Measurements from ENCODE around the gene CTNNBL1. TPM values are rescaled to one million over a fixed set of nuclear protein-coding genes. Genes with fewer than 3 reads are reported as not detected.
A peak's percentile ranks its signal among the peaks of the same experiment; 100 is the strongest.
"Not testable (repeated sequence)": the region's sequence is repeated elsewhere in the genome, so short reads cannot be mapped to it uniquely, and the experiment has no call there.

CTNNBL1 gene
- total RNA-seq, 1 donor from 2014 or later = 23.4 TPM

DNA sequence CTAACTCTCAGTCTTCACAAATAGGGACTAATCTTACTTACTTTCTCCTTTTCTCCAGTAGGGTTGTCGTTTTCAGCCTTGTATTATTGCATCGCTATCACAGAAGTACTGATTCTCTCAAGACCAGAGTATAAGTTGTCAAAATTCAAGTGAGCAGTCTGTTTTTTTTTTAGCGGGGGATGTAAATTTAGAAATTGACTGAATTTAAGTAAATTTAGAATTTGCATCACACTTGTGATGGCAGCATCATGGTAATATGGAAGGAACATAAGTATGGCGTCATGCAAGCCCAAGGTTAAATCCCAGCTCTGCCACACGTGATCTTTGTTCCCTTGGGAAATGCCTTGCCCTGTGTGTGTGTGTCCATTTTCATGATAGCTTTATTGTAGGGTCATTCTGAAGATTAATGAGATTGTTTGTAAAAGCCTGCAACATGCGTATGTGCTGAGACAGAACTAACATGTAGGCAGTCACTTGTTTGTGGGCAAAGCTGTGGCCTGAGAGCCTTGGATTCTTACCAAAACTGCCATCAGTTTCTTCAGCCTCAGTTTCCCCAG, 156.3 kb downstream of the CTNNBL1 start:
- DNase-seq (ENCODE audit: low read depth in 2 of 2) = no peak

DNA sequence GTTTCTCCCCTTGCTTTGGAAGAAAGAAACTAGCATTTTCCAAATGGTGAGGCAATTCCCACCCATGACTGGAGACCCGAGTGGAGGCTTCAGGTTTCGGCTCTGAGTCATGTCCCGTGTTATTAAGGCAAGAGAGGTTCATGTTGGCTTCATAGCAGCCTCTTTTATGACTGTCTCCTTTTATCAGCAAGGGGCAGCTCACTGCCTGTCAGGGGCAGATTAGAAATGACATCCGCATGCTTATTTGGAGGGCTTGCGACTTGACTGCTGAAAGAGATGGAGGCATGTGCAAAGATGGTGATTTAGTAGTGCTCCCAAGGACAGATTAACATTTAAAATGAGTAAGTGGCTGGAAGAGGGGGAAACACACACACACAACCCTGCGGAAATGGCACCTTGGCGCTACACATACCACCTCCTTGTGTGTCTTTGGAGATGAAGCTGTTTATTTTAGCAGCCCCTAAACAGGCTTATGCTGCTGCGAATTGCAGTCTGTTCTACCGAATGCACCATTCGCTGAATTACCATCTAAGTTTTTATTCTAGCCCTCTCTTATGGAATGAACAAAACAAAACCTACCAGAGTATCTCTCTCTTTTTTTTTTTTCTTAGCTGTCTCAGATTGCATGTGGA, 157.0 kb downstream of the CTNNBL1 start:
- no peak for DNase-seq (ENCODE audit: low read depth in 2 of 2)

DNA sequence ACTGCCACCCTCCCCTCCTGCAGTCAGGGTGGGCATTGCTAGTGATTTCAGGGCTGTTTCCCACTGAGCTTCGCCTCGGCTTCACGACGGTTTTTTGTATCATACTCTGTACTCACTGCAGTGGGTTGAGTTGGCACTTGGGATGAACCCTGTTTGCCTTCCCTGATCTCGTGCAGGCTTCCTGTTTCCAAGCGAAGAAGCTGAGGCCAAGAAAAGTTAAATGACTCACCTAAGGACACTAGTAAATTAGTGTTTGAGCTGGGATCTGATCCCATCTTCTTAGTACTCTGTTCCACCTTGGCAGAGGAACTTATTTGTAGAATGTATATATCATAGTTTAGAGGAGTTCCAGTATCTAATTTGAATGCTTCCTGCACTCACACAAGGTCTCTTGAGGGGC, 158.8 kb downstream of the CTNNBL1 start:
- DNase-seq (ENCODE audit: low read depth in 2 of 2) = peak in 1 of 2 donors; percentile 7

DNA sequence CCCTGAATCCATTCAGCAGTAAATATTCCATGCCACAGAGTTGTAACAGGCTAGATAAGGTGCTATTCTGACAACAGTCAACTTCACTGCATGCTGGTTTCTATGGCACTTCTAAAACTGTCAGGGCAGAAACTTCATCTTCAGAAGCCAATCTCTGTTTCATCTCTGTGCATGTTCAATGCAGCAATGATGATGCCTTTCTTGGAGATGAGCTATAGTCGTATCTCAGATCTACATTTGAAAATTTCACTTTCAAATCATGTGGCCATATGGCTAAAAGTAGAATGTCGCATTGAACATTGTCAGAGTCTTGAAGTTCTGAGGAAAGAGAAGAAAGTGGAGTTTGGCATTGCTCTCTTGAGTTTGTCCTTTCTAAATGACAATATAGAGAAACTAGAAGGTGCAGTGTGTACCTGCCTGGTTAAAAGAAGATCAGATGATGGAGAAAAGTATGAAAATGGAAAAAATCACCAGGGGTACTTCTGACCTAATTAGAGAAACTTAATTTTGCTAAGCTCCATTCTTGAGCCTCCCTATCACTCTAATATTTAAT, 160.1 kb downstream of the CTNNBL1 start:
- DNase-seq (ENCODE audit: low read depth in 2 of 2) = no peak

DNA sequence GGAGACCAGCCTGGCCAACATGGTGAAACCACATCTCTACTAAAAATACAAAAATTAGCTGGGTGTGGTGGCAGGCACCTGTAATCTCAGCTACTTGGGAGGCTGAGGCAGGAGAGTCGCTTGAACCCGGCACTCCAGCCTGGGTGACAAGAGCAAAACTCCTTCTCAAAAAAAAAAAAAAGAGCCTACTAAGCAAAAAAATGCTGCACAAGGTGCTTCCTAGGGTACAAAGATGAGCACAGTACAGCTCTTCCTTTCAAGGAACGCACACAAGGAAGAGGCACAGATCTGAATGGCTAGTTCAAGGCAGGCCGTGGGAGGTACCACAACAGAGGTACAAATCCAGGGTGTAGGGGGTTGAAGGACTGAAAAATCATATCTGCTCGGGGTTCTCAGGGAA, 162.2 kb downstream of the CTNNBL1 start:
- DNase-seq (ENCODE audit: low read depth in 2 of 2) = not testable (repeated sequence)

DNA sequence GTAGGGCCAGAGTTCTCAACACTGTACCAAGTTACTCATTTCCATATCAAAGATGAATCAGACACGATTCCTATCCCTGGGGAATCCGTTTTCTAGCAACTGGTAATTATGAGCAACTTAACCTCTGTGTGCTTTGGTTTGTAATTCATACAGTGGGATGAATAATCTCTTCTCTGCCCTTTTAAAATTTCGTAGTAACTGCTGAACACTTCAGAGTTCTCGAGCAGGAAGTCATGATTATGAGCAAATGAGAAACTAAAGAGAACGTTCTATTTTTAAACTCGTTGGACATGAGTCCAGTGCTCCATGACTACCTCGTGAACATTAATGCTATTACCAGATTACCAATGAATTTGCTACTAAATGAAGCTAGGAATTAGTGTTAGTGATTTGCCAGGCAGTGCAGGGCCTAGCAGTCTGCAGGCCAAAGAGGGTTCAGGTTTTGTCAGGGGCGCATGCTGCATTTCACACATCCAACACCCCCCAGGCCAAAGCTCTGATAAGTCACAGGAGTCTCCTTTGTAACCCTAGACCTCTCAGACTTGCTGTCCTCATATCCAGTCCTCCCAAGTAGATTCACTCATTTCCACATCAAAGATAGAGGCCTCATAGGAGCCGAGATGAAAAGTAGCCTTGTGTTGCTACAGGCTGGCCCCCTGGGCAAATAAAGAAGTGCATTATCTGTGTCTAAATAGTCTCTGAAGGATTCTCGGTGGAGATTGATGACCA, 163.3 kb downstream of the CTNNBL1 start:
- peak in 1 of 2 donors; percentile 39 for DNase-seq (ENCODE audit: low read depth in 2 of 2)

DNA sequence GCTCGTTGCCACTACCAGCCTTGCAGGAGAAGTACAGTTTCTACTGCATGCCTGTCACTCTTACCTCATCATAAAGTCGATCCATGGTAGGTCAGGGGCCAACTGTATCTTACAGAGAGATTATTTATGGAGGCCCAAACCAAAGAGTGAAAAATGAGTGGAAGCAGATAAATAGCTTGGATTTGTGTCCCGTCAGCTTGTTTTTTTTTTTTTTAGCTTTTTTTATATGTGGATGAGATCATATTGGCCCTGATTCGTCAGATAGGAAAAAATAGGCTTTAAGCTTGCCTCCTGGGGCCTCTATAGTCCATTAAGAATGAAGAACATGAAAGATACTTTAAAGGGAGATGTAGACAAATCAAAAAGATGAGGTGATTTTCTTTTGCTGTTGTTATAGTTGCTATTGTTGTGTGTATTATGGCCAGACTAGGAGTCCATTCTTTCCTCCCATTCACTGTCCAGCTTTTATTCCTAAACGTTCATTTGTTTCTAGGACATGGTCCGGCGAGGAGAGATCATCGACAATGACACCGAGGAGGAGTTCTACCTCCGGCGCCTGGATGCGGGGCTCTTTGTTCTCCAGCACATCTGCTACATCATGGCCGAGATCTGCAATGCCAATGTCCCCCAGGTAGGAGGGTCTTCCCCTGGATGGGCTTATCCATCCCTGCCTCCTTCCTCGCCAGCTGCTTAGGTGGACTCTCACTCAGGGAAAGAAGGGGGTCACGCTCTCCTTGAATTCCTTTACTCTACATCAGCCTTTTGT, 165.8 kb downstream of the CTNNBL1 start:
- DNase-seq (ENCODE audit: low read depth in 2 of 2) = no peak

DNA sequence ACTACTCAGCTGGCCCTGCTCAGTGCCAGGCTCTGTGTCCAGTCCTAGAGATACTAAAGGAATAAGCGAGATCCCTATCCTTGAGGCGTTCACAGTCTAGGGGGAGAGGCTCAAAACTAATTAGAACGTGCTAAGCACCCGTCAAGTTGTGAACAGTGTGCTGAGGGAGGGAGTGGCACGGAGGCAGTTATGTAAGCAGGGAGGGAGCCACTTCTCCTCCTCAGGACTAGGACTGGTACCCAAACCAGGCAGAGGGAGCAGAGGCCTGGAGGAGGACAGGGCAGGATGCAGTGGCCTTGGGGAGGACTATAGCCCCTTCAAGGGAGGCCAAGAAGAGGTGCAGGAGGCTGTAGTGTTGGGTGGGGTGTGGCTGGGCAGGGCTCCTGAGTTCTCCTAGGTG, 169.5 kb downstream of the CTNNBL1 start:
- no peak for DNase-seq (ENCODE audit: low read depth in 2 of 2)

DNA sequence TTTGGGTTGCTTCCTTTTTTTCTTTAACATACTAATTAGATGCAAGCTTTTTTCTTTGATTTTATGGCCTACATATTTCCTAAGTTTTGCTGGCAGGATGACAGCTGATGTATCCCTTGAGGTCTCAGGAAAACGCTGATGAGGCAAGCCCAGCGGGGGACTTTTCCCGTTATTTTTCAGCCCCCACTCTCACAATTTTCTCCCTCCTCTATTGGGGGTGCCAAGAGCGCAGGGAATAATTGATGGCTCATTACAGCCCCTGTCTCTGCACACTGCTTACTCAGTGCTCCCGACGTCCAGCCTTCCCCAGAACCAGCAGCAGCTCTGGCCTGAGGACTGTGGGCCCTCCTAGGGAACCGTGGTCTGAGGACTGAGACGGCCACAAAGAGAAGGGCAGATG, 170.5 kb downstream of the CTNNBL1 start:
- DNase-seq (ENCODE audit: low read depth in 2 of 2) = no peak

DNA sequence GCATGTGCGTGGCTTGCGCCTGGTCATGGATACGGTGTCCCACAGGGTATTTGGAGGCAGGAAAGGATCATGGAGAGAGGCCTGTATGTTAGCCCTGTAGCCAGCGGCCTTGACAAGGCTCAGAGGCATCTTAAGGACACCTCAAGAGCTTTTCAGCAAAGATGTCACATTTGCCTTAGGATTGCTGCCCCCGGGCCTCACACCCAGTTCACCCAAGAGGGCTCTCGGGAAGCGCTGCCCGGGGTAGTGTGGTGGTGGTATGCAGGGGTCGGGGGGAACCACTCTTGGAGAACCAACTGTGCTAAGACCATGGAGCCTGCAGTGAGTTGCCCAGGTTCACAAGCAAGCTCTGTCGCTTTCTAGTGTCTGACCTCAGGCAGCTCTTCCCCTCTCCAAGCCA, 172.2 kb downstream of the CTNNBL1 start:
- DNase-seq (ENCODE audit: low read depth in 2 of 2) = no peak

DNA sequence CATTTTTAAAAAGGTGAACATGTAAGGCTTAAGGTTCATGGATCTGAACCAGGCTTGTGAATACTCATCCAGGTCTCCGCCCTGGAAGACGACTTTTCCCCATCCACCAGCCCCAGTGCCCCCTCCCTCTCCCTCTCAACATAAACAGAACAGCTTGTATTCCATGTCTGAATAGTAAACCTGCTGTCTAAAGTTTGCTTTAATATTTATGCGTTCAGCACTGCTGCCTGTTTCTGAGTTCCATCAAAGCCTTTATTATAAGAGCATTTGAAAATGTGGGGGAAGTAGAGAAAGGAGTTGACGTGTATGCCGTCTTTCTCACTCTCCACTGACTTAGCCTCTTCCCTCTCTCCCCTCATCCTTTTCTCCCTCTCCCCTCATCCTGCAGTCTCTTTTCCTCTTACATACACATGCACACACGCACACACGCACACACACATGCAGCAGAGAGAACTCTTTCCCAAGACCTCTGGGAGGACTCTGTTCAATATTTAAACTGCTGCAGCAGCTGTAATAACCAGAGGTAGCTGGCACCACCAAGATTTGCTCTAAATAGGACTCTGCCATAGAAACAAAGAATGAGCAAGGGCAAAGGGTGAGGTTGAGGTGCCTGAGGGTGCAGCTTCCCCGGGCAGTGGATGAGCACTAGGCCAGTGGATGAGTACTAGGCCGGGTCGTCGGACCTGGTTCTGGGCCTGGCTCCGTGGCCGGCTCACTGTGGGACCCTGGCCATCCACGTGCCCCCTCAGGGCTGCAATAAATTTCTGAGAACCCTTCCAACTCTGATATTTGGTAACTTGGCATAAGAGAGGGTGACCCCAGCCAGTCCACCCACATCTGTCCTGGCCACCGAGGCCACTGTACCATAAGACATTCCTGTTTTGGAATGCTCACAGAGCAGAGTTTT, 173.7 kb downstream of the CTNNBL1 start:
- no peak for DNase-seq (ENCODE audit: low read depth in 2 of 2)

DNA sequence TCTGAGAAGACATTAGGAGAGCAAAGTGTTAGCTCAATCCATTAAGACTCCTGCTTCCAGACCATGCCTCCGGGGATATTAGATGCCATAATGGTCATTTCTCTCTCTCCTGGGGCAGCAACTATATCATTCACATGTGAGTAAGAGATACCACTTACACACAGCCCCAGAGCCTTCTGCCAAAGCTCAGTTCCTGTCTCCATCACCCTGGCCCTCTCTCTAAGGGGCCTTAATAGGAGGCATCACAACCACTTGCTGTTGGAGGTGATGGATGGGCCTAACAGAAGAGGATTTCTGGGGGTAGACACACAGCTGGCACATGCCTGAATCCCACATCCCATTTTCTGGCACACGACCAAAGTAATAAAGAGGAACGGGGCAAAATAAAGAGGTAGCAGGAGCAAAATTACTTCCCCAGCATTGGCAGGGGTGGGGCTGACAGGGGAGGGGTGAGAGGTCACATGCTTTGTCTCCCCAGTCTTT, 175.1 kb downstream of the CTNNBL1 start:
- DNase-seq (ENCODE audit: low read depth in 2 of 2) = no peak

DNA sequence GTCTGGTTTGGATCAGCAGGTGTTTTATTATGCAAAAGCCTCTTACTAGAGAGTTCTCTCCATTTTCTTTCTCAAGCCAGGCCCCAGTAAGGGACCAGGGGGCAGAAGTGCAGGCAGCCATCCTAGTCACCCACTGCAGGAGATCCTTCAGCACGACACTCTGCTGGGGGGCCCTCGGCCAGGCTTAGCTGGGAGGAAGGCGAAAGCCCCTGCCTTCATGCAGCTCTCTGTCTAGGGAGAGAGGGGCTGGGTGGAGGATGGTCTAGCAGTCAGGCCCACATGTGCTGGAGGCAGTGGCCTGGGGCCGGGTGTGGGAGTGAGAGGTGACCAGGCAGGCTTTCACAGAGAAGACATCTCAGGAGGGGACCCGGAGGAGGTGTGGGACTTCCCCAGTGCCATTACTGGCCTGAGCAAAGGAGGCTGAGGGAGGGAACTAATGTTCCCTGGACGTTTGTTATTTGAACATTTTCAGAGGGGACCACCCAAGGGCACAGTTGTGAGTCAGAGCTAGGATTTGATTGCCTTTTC, 175.6 kb downstream of the CTNNBL1 start:
- DNase-seq (ENCODE audit: low read depth in 2 of 2) = no peak

DNA sequence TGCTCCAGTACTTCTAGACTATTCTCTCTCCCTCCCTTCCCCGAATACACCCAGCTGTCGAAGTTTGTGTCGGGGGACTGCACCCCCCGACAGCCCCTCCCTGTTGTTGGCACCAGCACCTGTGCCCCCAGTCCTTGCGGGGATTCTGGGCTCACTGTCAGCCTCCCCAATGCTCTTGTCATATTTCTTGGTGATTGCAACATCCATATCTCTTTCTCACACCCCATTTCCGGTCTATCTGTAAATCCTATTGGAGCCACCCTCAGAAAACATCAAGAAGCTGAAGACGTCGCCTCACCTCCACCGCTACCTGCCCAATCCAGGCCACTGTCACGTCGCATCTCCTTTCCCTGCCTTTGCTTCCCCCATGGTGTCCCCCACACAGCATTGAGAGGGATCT, 176.5 kb downstream of the CTNNBL1 start:
- DNase-seq (ENCODE audit: low read depth in 2 of 2) = no peak

DNA sequence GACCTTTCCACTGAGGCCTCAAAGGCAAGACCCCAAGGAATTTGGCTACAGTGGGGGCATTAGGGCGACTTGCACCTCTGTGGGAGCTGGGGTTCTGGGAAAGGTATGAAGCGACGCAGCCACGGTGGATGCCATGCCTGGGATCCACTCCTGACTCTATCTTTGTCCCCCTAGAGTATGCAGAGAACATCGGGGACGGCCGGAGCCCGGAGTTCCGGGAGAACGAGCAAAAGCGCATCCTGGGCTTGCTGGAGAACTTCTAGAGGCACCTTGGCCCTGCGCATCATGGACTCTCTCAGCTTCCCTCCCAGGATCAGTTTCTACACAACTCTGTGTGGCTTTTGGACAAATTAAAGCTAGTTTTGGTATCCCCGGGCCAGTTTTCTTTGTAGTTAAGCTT, 177.9 kb downstream of the CTNNBL1 start:
- DNase-seq (ENCODE audit: low read depth in 2 of 2) = no peak

DNA sequence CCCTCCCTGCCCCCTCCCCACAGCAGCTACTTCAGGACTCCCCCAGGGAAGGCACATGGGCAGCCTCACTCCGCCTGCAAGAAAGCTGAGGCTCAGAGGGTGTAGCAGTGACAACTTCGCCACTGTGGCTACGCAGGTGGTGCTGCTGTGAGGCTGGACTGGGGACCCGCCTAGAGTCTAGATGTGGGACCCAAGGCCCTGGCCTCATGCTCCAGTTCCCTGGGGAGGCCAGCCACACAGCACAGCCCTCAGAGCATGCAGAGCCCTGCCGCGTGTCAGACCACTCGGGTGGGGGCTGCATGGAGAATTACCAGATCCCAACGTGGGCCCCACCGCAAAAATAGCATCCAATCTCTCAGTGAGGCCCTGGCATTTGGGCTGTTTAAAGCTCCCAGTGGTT, 178.3 kb downstream of the CTNNBL1 start:
- DNase-seq (ENCODE audit: low read depth in 2 of 2) = no peak

DNA sequence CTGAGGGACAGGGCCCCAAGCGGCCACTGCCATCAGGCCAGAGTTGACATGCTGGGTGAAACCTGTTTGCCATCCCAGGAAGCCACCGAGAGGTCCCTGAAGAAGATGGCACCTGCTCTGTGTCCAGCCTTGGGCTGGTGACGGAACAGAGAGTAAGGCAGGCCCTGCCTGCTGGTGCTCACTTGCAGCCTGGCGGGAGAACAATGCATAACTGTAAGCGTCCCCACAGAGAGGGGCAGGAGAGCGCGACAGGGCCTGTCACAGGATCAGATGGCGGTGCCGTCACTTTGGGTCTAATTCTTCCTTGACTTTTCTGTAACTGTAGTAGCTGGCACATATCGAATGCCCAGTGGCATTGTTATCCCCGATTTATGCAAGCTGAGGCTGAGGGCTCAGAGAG, 180.1 kb downstream of the CTNNBL1 start:
- no peak for DNase-seq (ENCODE audit: low read depth in 2 of 2)

DNA sequence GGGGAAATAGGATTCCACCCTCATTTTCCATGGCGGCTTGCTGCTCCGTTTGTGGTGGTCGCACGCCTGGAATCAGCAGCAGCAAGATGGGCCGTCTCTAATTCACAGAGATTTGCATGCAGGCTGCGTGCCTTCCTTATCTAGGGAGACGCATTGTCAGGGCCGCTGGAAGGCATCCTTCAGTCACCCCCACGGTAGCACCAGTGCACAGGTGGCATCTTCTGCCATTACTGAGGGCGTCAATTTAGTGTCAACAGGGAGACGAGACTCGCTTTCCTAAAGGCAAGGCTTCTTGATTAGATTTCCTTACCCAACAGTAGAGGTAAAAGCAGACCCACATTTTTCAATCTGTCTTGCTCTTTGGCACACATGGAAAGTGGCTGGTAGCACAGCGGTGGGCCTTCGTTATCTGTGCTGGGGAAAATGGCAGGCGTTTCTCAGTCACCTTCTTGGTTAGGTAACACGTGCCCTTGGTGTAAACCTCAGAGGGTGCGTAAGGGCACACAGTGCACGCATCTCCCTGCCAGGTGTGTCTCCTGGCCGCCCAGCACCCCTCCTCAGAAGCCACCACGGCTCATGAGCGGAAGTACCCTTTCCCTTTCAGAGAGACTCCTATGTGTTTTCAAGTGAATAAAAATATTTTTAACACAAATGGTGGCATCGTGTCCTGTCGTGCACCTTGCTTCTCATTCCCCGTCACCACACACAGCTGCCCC, 181.8 kb downstream of the CTNNBL1 start:
- no peak for DNase-seq (ENCODE audit: low read depth in 2 of 2)

DNA sequence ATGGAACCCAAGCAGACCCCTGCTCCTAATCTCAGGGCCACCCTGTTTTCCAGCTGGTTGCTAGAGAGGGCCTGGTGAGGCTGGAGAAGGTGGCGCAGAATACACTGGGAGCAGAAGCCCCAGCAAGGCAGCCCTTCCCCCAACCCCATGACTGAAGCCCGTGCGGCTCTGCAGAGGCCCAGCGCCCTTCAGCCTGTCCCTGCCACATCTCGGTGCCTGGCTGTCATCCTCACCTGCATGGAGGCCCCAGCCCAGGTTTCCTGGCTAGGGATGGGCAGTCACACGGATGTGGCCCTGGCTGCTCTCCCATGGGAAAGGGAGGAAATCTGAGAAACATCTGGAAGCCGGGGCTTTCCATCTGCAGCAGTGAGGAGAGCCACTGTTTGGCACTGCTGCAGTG, 183.0 kb downstream of the CTNNBL1 start:
- no peak for DNase-seq (ENCODE audit: low read depth in 2 of 2)

Data from lung microvascular endothelial cell (primary cell).